Activated CD8-positive, alpha-beta T cell treated with anti-CD3 and anti-CD28 coated beads for 36 hours (primary cell): ENCODE results near the gene PDIA2. TPM values are rescaled to one million over a fixed set of nuclear protein-coding genes. Genes with fewer than 3 reads are reported as not detected.

Experiments
- ATAC-seq: fragments of 200-7000 bp; cut with Tn5 transposase; one replicate; pipeline ENCODE4 v1.10.0; 2021; ENCODE audit warnings: mild to moderate bottlenecking, moderate library complexity
- CTCF ChIA-PET: fragments of 350-600 bp; sonication (Branson Sonifier 250); formaldehyde crosslinking; loops from one replicate; lab custom pipeline; 2021; ENCODE audit warnings: antibody characterized with exemption; lab: Charles Lee
- POLR2A ChIA-PET: fragments of 350-600 bp; sonication (Branson Sonifier 250); formaldehyde crosslinking; loops from one replicate; lab custom pipeline; 2021; ENCODE audit warnings: antibody characterized with exemption; lab: Charles Lee
- DNase-seq: peaks from one replicate; pipeline ENCODE4 v3.0.0-alpha.2; 2020
- H3K27ac Mint-ChIP-seq: one replicate; pipeline ENCODE4 v1.8.0; 2021; ENCODE audit warnings: mild to moderate bottlenecking, mixed read lengths
- H3K27me3 Mint-ChIP-seq: one replicate; pipeline ENCODE4 v1.8.0; 2021; ENCODE audit warnings: mixed read lengths
- H3K36me3 Mint-ChIP-seq: one replicate; pipeline ENCODE4 v1.8.0; 2021; ENCODE audit warnings: low read depth, mixed read lengths
- H3K4me1 Mint-ChIP-seq: one replicate; pipeline ENCODE4 v1.8.0; 2021; ENCODE audit warnings: low read depth, mixed read lengths
- H3K4me3 Mint-ChIP-seq: one replicate; pipeline ENCODE4 v1.8.0; 2021; ENCODE audit warnings: mild to moderate bottlenecking, moderate library complexity, mixed read lengths
- H3K9me3 Mint-ChIP-seq: one replicate; pipeline ENCODE4 v1.8.0; 2021; ENCODE audit warnings: mixed read lengths
- intact Hi-C: fragments of 100-400 bp; cut with micrococcal nuclease; formaldehyde crosslinking; loops from one replicate; pipeline ENCODE4 v1.10.0; 2022
- total RNA-seq, 2 experiments: library from RNA; stranded (reverse); gene quantifications; one replicate each; pipeline ENCODE4 v1.2.3, GENCODE V29; 2021
- TF ChIP-seq, protein P1 (sequence below): fragments of 200-600 bp; IDR thresholded peaks from one replicate; pipeline ENCODE4 v1.8.0; 2022; ENCODE audit warnings: antibody characterized with exemption, mild to moderate bottlenecking

PDIA2 gene
- total RNA-seq, 2 experiments from 2014 or later, result not detected

DNA sequence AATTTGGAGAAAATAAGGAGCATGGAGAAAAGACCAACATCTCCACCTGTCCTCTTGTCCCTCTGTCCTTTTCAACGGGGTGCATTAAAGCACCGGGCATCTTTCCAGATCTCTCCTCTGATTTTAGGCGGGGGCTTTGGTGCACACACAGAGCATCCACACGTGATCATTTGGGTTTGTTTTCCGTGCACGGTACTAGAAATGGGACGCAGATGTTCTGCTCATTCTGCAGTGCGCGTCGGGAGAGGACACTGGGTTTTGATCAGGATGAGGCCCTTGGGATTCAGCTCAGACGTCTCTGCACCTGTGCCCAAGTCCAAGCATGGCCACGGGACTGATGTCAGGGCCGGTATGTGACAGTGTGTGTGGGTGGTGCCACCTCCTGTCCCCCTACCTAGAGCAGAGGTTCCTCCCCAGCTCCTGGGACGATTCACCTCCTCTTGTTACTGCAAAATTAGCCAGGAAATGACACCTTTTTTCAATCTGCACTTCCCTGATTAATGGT, 31.9 kb downstream of the PDIA2 start:
- Mint-ChIP-seq H3K4me3 (no peak overlapping the region), H3K4me1 (peaks cover 18% of the 10 kb centered on the region), H3K27me3 (no peaks in the 10 kb centered on the region), H3K9me3 (no peaks in the 10 kb centered on the region), H3K36me3 (peaks cover 10% of the 10 kb centered on the region), H3K27ac (no peak overlapping the region)
- intact Hi-C loops, result no loop called here
- POLR2A ChIA-PET, result no interaction called here
- DNase-seq (no peak), ATAC-seq (no peak)
- CTCF ChIA-PET, result no interaction called here
- TF ChIP-seq, protein P1, sequence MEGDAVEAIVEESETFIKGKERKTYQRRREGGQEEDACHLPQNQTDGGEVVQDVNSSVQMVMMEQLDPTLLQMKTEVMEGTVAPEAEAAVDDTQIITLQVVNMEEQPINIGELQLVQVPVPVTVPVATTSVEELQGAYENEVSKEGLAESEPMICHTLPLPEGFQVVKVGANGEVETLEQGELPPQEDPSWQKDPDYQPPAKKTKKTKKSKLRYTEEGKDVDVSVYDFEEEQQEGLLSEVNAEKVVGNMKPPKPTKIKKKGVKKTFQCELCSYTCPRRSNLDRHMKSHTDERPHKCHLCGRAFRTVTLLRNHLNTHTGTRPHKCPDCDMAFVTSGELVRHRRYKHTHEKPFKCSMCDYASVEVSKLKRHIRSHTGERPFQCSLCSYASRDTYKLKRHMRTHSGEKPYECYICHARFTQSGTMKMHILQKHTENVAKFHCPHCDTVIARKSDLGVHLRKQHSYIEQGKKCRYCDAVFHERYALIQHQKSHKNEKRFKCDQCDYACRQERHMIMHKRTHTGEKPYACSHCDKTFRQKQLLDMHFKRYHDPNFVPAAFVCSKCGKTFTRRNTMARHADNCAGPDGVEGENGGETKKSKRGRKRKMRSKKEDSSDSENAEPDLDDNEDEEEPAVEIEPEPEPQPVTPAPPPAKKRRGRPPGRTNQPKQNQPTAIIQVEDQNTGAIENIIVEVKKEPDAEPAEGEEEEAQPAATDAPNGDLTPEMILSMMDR, result no peak

DNA sequence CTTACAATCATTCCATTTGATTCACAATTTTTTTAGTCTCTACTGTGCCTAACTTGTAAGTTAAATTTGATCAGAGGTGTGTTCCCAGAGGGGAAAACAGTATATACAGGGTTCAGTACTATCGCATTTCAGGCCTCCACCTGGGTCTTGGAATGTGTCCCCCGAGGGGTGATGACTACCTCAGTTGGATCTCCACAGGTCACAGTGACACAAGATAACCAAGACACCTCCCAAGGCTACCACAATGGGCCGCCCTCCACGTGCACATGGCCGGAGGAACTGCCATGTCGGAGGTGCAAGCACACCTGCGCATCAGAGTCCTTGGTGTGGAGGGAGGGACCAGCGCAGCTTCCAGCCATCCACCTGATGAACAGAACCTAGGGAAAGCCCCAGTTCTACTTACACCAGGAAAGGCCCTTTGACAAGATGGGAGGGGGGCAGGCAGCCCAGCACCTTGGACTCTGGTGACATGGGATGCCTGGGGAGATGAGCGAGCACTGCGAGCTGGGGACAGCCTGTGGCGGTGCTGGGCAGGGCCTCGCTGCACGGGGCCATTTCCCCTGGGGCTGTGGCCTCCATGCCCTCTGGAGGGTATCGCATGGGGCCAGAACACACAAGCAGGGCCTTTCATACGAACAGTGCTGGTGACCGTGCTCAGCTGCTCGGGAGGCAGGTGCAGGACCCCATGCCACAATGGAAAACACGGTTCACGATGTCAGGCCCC, 33.9 kb downstream of the PDIA2 start:
- intact Hi-C loops, result no loop called here
- ATAC-seq (no peak), DNase-seq (no peak)
- Mint-ChIP-seq H3K4me3 (no peak overlapping the region), H3K4me1 (peaks cover 25% of the 10 kb centered on the region), H3K36me3 (peaks cover 12% of the 10 kb centered on the region), H3K27ac (no peak overlapping the region), H3K9me3 (no peaks in the 10 kb centered on the region), H3K27me3 (no peaks in the 10 kb centered on the region)
- ChIA-PET CTCF (no interaction called here), POLR2A (interaction anchor here (0.8 to 1.1 kb wide), 2 partner anchors 11 to 82 kb away, joined by 3 read pairs; no protein-coding TSS in a partner anchor)
- TF ChIP-seq, protein P1, result no peak

DNA sequence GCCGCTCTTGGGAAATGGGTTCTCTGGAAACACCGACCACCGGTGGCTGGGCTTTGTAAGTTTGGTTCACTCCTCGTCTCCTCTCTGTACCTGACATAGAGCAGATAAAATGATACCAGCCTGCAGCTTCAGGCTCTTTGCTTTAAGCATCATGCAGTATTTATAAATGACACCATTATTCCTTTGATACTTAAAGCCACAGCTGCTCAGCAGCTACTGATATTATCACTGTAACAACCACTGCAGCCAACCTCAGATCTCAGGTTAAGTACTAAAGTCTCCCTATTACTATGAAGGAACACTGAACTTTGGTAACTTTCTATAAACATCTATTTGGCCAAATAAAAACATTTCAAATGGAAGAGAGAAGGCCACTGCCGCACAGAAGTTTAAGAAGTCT, 34.6 kb downstream of the PDIA2 start:
- Mint-ChIP-seq H3K9me3 (no peaks in the 10 kb centered on the region), H3K27ac (no peak overlapping the region), H3K4me3 (no peak overlapping the region), H3K27me3 (no peaks in the 10 kb centered on the region), H3K36me3 (peaks cover 10% of the 10 kb centered on the region), H3K4me1 (peaks cover 27% of the 10 kb centered on the region)
- TF ChIP-seq, protein P1, result no peak
- ATAC-seq, result no peak
- ChIA-PET CTCF (no interaction called here), POLR2A (interaction anchor here (0.8 to 1.1 kb wide), 2 partner anchors 12 to 82 kb away, joined by 3 read pairs; no protein-coding TSS in a partner anchor)
- intact Hi-C loops, result no loop called here
- DNase-seq, result no peak

DNA sequence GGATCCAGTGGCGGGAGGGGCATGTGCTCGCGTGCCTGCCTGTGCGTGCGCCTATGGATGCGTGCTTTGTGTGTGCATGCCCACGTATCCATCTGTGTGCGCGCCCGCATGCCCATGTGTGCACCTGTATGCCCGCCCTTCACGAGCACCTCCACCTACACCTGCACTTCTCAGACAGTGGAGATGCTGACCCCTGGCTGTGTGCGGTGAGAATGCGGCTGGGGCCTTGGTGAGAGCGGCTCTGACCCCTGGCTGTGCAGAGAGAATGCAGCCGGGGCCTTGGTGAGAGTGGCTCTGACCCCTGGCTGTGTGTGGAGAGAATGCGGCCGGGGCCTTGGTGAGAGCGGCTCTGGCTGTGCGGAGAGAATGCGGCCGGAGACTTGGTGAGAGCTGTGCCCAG, 35.7 kb downstream of the PDIA2 start:
- H3K9me3 Mint-ChIP-seq, result no peaks in the 10 kb centered on the region
- H3K27me3 Mint-ChIP-seq, result no peaks in the 10 kb centered on the region
- no peak overlapping the region for H3K27ac Mint-ChIP-seq
- ATAC-seq (peak; percentile 51), DNase-seq (peak; percentile 31)
- intact Hi-C loops, result no loop called here
- no peak overlapping the region for H3K4me3 Mint-ChIP-seq
- POLR2A ChIA-PET, result no interaction called here
- TF ChIP-seq, protein P1, result peak; percentile 20
- H3K4me1 Mint-ChIP-seq, result peaks cover 29% of the 10 kb centered on the region
- CTCF ChIA-PET, result interaction anchor here (1.5 kb wide), 1 partner anchor 24 kb away, joined by 4 read pairs; no protein-coding TSS in a partner anchor
- H3K36me3 Mint-ChIP-seq, result peaks cover 10% of the 10 kb centered on the region

DNA sequence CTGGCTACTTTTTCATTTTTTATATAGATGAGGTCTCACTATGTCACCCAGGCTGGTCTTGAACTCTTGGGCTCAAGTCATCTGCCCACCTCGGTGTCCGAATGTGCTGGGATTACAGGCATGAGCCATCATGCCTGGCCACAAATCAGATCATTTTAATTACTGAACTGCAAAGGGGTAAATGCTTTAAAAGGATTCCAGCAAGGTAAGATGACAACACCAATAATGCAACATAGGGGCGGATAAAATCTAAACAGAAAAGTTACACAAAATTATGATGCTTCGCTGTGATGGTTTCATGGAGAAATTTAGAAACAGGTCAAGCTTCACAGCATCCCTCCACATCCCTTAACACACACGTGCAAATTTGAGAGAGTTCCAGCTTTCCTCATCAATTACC, 37.2 kb downstream of the PDIA2 start:
- no peaks in the 10 kb centered on the region for H3K9me3 Mint-ChIP-seq
- TF ChIP-seq, protein P1, result no peak
- peaks cover 42% of the 10 kb centered on the region for H3K4me1 Mint-ChIP-seq
- no peak for ATAC-seq
- peaks cover 9% of the 10 kb centered on the region for H3K36me3 Mint-ChIP-seq
- H3K4me3 Mint-ChIP-seq, result no peak overlapping the region
- ChIA-PET CTCF (interaction anchor here (0.9 kb wide), 1 partner anchor 213 kb away, joined by 3 read pairs; no protein-coding TSS in a partner anchor), POLR2A (no interaction called here)
- intact Hi-C loops, result loop anchor here (5.0 kb wide), 1 partner anchor 83 kb away; no protein-coding TSS in a partner anchor
- no peak for DNase-seq
- H3K27me3 Mint-ChIP-seq, result no peaks in the 10 kb centered on the region
- peak overlapping the region; percentile 4 for H3K27ac Mint-ChIP-seq
